CD14-positive monocyte (primary cell): ENCODE data around the gene CBLB. TPM values are rescaled to one million over a fixed set of nuclear protein-coding genes. Genes with fewer than 3 reads are reported as not detected.

Experiments
- DNase-seq, 3 donors: peaks; one replicate each; pipeline ENCODE4 v3.0.0-alpha.2; 2011 to 2022
- H2AFZ ChIP-seq: 2 replicates; pipeline ENCODE4 v1.6.0; 2012; ENCODE audit warnings: mild to moderate bottlenecking, low read depth, low read length, inconsistent platforms; ENCODE audit not compliant: insufficient read depth, poor library complexity, severe bottlenecking
- H3K27ac ChIP-seq, 2 donors: 1 replicate in 1 of 2; 2 replicates in 1 of 2; pipeline ENCODE4 v1.5.1; 2012 to 2013; ENCODE audit warnings: low read length in 2 of 2, control low read depth in 1 of 2, inconsistent platforms in 1 of 2, low read depth in 1 of 2, mild to moderate bottlenecking in 1 of 2
- H3K27me3 ChIP-seq, 2 donors: one replicate each; pipeline versions ENCODE4 v1.6.0 to v1.6.1; 2011 to 2013; ENCODE audit warnings: low read length in 2 of 2; ENCODE audit not compliant: control insufficient read depth in 2 of 2, insufficient read depth in 2 of 2
- H3K36me3 ChIP-seq, 2 donors: replicated peaks in 1 of 2; 1 replicate in 1 of 2; 2 replicates in 1 of 2; pipeline versions ENCODE4 v1.5.1 to v1.6.1; 2012 to 2013; ENCODE audit warnings: low read length in 2 of 2, control low read depth in 1 of 2, inconsistent platforms in 1 of 2, mild to moderate bottlenecking in 1 of 2; ENCODE audit not compliant: insufficient read depth in 2 of 2, control insufficient read depth in 1 of 2
- H3K4me1 ChIP-seq, 2 donors: 1 replicate in 1 of 2; 2 replicates in 1 of 2; pipeline versions ENCODE4 v1.5.1 to v1.6.1; 2012 to 2013; ENCODE audit warnings: low read length in 2 of 2, control low read depth in 1 of 2, inconsistent platforms in 1 of 2, mild to moderate bottlenecking in 1 of 2, moderate library complexity in 1 of 2; ENCODE audit not compliant: insufficient read depth in 2 of 2, control insufficient read depth in 1 of 2
- H3K4me2 ChIP-seq: replicated peaks from 2 replicates; pipeline ENCODE3; 2012; ENCODE audit warnings: low read length, moderate library complexity, mild to moderate bottlenecking; ENCODE audit not compliant: poor library complexity, severe bottlenecking; ENCODE audit errors: extremely low read depth
- H3K4me3 ChIP-seq, 3 experiments: fragments of 200-600 bp in 1 of 3; sonication (generic) in 1 of 3; replicated peaks in 1 of 3; 1 replicate in 2 of 3; 2 replicates in 1 of 3; pipeline ENCODE4 v1.5.1; 2011 to 2013; ENCODE audit warnings: low read length in 3 of 3, mild to moderate bottlenecking in 3 of 3, control low read depth in 2 of 3, low read depth in 2 of 3, inconsistent platforms in 1 of 3, moderate library complexity in 1 of 3
- H3K79me2 ChIP-seq: 2 replicates; pipeline ENCODE4 v1.6.0; 2012; ENCODE audit warnings: mild to moderate bottlenecking, control low read depth, inconsistent platforms, low read length, moderate library complexity; ENCODE audit not compliant: insufficient read depth
- H3K9ac ChIP-seq: 2 replicates; pipeline ENCODE4 v1.6.0; 2017; ENCODE audit warnings: low read length, mild to moderate bottlenecking; ENCODE audit not compliant: insufficient read depth, poor library complexity, severe bottlenecking
- H3K9me3 ChIP-seq, 2 donors: replicated peaks in 1 of 2; 1 replicate in 1 of 2; 2 replicates in 1 of 2; pipeline versions ENCODE4 v1.5.1 to v1.6.1; 2012 to 2013; ENCODE audit warnings: low read length in 2 of 2, control low read depth in 1 of 2; ENCODE audit not compliant: control insufficient read depth in 1 of 2, insufficient read depth in 1 of 2
- H4K20me1 ChIP-seq: 2 replicates; pipeline ENCODE4 v1.6.0; 2012; ENCODE audit warnings: mild to moderate bottlenecking, low read length, control low read depth, moderate library complexity; ENCODE audit not compliant: insufficient read depth
- H3K27ac Mint-ChIP-seq, 7 donors: one replicate each; pipeline ENCODE4 v1.8.0; 2020; ENCODE audit warnings: mild to moderate bottlenecking in 7 of 7, mixed read lengths in 7 of 7, moderate library complexity in 6 of 7, inconsistent platforms in 2 of 7
- H3K27me3 Mint-ChIP-seq, 3 donors: one replicate each; pipeline ENCODE4 v1.8.0; 2021 to 2022; ENCODE audit warnings: low read depth in 3 of 3, mild to moderate bottlenecking in 3 of 3, mixed read lengths in 3 of 3, moderate library complexity in 3 of 3, inconsistent platforms in 1 of 3
- H3K36me3 Mint-ChIP-seq, 2 donors: one replicate each; pipeline ENCODE4 v1.8.0; 2020; ENCODE audit warnings: mixed read lengths in 2 of 2, inconsistent platforms in 1 of 2, mild to moderate bottlenecking in 1 of 2
- H3K4me1 Mint-ChIP-seq: one replicate; pipeline ENCODE4 v1.8.0; 2020; ENCODE audit warnings: mild to moderate bottlenecking, mixed read lengths
- H3K4me3 Mint-ChIP-seq, 2 donors: one replicate each; pipeline ENCODE4 v1.8.0; 2020; ENCODE audit warnings: mild to moderate bottlenecking in 2 of 2, mixed read lengths in 2 of 2, moderate library complexity in 1 of 2
- H3K9me3 Mint-ChIP-seq, 7 donors: one replicate each; pipeline ENCODE4 v1.8.0; 2020 to 2022; ENCODE audit warnings: mixed read lengths in 7 of 7, mild to moderate bottlenecking in 6 of 7, moderate library complexity in 6 of 7, inconsistent platforms in 2 of 7
- CTCF ChIP-seq: fragments of 200-600 bp; IDR thresholded peaks from one replicate; pipeline ENCODE4 v1.8.0; 2022; ENCODE audit warnings: antibody characterized with exemption, mild to moderate bottlenecking
- WGBS: methylation state at CpG from one replicate; pipeline ENCODE4 v1.1.5; 2013; ENCODE audit warnings: missing lambda C conversion rate; ENCODE audit not compliant: insufficient coverage; 5-methylcytosine and 5-hydroxymethylcytosine counted together
- intact Hi-C, 2 donors: fragments of 100-400 bp; cut with micrococcal nuclease; formaldehyde crosslinking; loops; one replicate each; pipeline versions ENCODE4 v1.15.0 to v1.15.1; 2023
- polyA plus RNA-seq, 3 donors: library from polyadenylated mRNA; depleted of rRNA in 1 of 3; unstranded in 2 of 3; stranded (reverse) in 1 of 3; fragments of 300-500 nt in 2 of 3; fragments of >200 nt in 1 of 3; fragmentation: Illumina TruSeq in 2 of 3; gene quantifications; 1 replicate in 2 of 3; 2 replicates in 1 of 3; pipeline ENCODE4 v1.2.3, GENCODE V29; 2012 to 2021

The CBLB gene
- polyA plus RNA-seq, 3 donors: 1.6 to 8.1 (median 3.6) TPM

DNA sequence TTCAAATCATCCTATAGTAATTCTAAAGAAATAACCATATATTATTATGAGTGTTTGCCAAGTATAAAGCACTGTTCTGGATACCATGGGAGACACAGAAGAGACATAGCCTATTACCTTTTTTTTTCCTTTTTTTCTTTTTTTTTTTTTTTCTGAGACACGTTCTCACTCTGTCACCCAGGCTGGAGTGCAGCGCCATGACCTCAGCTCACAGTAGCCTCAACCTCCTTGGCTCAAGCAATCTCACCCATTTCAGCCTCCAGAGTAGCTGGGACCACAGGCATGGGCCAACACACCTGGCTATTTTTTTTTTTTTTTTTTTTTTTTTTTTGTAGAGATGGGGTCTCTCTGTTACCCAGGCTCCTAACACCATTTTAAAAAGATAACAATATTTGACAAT is 30.9 kb downstream of the CBLB start:
- no peak overlapping the region for H3K27ac ChIP-seq
- Mint-ChIP-seq H3K4me1 (peaks cover 5% of the 10 kb centered on the region), H3K36me3 (peaks cover 7 to 18% of the 10 kb centered on the region in 2 donors), H3K4me3 (no peak overlapping the region), H3K27me3 (no peaks in the 10 kb centered on the region), H3K27ac (no peak overlapping the region), H3K9me3 (peaks cover 0 to 2% (median 0%) of the 10 kb centered on the region in 7 donors)
- H3K27me3 ChIP-seq: no peaks in the 10 kb centered on the region
- no peak overlapping the region for H3K4me3 ChIP-seq
- H3K79me2 ChIP-seq: no peaks in the 10 kb centered on the region
- intact Hi-C loops: no loop called here
- TF ChIP-seq CTCF: no peak
- H3K9ac ChIP-seq: no peak overlapping the region
- H3K9me3 ChIP-seq: no peaks in the 10 kb centered on the region
- no peaks in the 10 kb centered on the region for H4K20me1 ChIP-seq
- no peaks in the 10 kb centered on the region for H3K4me1 ChIP-seq
- WGBS: no CpG with 5 or more reads among the region's 2 CpGs
- no peak for DNase-seq
- no peaks in the 10 kb centered on the region for H3K36me3 ChIP-seq
- H2AFZ ChIP-seq: no peak overlapping the region
- H3K4me2 ChIP-seq: no peak overlapping the region

DNA sequence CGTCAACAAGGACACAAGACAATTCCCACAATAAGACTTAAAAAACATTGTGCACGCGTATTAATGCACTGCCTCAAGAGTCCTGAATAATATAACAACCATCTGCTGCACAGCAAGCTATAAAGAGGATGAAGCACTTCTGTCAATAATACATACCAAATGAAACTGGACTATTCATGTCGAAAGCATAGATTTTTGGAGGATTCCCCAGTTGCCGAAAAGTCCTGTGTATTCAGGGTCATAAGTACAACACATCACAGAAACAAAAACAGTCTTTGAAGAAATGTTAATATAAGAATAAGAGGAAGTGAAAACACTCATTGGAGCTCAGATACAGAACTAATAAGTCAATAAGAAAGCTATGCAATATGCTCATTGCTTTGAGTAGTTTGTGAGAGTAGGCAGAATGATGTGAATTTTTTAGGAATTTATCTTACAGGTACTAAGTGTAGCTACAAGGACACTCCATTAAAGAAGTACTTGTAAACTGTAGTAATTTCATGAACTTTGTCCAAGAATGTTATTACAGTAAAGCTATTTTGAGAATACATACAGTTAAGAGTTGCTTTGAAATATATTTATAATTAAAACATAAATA is 31.6 kb downstream of the CBLB start:
- H3K27me3 ChIP-seq: no peaks in the 10 kb centered on the region
- H3K27ac ChIP-seq: no peak overlapping the region
- H3K4me3 Mint-ChIP-seq: no peak overlapping the region
- no peaks in the 10 kb centered on the region for H3K79me2 ChIP-seq
- H3K27me3 Mint-ChIP-seq: no peaks in the 10 kb centered on the region
- peaks cover 7 to 18% of the 10 kb centered on the region in 2 donors for H3K36me3 Mint-ChIP-seq
- no peak for TF ChIP-seq CTCF
- no peaks in the 10 kb centered on the region for H3K4me1 ChIP-seq
- no peak overlapping the region for H3K9ac ChIP-seq
- H3K9me3 ChIP-seq: no peaks in the 10 kb centered on the region
- H3K9me3 Mint-ChIP-seq: peaks cover 0 to 2% (median 0%) of the 10 kb centered on the region in 7 donors
- intact Hi-C loops: no loop called here
- no peak overlapping the region for H3K4me3 ChIP-seq
- DNase-seq: no peak
- H2AFZ ChIP-seq: no peak overlapping the region
- 100% methylated on average over 1 of the region's 5 CpGs for WGBS
- H3K36me3 ChIP-seq: no peaks in the 10 kb centered on the region
- peaks cover 5% of the 10 kb centered on the region for H3K4me1 Mint-ChIP-seq
- H3K4me2 ChIP-seq: no peak overlapping the region
- H4K20me1 ChIP-seq: no peaks in the 10 kb centered on the region
- peak overlapping the region in 1 of 7 donors; percentile 21 for H3K27ac Mint-ChIP-seq
